ENCODE measurements around the gene RALGPS2. TPM values are rescaled to one million over a fixed set of nuclear protein-coding genes. Genes with fewer than 3 reads are reported as not detected.
A peak's percentile ranks its signal among the peaks of the same experiment; 100 is the strongest.

The RALGPS2 gene
- total RNA-seq, 1 experiment from 2014 or later: 21.4 TPM

DNA sequence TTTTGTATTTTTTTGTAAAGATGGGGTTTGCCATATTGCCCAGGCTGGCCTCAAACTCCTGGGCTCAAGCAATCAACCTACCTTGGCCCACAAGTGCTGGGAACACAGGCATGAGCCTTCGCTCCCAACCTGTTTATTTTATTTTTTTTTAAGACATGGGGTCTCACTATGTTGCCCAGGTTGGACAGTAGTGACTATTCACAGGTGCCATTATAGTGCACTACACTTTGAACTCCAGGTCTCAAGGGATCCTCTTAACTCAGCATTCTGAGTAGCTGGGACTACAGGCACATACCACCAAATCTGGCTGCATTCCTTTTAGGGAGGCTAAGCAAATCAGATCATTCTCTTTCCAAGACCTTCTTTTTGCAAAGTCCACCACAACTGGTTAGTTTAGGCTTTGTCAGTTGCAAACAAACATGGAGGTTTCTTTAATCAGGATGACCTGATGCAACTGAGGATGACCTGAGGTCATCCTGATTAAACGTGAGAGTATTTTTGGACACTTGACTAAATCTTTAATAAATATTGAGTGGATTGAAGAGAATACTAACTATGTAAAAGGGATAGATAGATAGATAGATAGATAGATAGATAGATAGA, 30.0 kb upstream of the RALGPS2 start:
- H3K27me3 ChIP-seq (replicated peaks): no peaks in the 10 kb centered on the region
- 0 out of 2 replicates have a peak, but pooled peaks cover 3% of the 10 kb centered on the region for H3K4me1 ChIP-seq (replicated peaks)
- H3K9me3 ChIP-seq (replicated peaks): no peaks in the 10 kb centered on the region
- no peak for DNase-seq (ENCODE audit: low read depth in 1 of 2, low spot score in 2 of 2)
- no peaks in the 10 kb centered on the region for H3K36me3 ChIP-seq
- no peak overlapping the region for H3K4me3 ChIP-seq
- H3K27ac ChIP-seq: no peak overlapping the region

DNA sequence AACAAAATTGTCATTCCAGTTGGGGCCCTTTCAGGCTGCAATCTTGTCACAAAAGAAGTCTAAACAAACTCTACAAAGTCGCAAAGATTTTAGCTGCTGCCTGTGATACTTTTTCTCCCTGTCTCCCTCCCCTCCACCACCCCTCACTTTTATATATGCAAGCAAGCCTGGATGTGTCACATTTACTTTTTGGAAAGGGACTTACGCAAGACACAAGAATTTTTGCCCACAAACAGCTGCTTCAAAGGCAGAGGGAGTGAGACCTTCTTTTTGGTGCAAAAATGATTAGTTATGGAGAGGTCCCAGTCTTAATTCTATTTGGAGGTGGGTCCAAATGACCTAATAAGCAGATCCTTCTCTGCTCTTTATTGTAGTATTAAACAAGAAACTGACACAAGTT, 22.9 kb upstream of the RALGPS2 start:
- no peak overlapping the region for H3K4me3 ChIP-seq
- no peaks in the 10 kb centered on the region for H3K9me3 ChIP-seq (replicated peaks)
- no peaks in the 10 kb centered on the region for H3K27me3 ChIP-seq (replicated peaks)
- no peak for DNase-seq (ENCODE audit: low read depth in 1 of 2, low spot score in 2 of 2)
- H3K36me3 ChIP-seq: no peaks in the 10 kb centered on the region
- no peaks in the 10 kb centered on the region for H3K4me1 ChIP-seq (replicated peaks)
- no peak overlapping the region for H3K27ac ChIP-seq

DNA sequence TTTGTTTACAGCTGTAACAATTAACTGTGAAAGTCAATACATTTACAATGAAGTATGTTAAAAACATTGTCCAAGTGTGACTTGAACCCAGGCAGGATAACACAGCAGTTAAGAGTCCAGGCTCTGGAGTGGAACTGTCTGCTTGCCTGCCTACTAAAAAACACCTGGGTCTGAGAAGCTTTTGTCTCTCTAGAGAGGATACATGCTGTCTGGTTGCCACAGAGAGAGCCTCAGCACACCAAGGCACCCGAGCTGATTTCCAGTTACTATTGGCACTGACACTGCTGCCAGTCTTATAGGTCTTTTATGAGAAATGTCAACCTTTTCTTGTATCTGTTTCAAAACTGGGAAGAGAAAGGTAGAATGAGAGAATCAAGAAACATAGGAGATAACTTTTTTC, 20.2 kb upstream of the RALGPS2 start:
- Histone ChIP-seq H3K27ac (no peak overlapping the region), H3K36me3 (no peaks in the 10 kb centered on the region), H3K4me1 (replicated peaks) (no peaks in the 10 kb centered on the region), H3K9me3 (replicated peaks) (no peaks in the 10 kb centered on the region), H3K4me3 (no peak overlapping the region), H3K27me3 (replicated peaks) (no peaks in the 10 kb centered on the region)
- no peak for DNase-seq (ENCODE audit: low read depth in 1 of 2, low spot score in 2 of 2)

DNA sequence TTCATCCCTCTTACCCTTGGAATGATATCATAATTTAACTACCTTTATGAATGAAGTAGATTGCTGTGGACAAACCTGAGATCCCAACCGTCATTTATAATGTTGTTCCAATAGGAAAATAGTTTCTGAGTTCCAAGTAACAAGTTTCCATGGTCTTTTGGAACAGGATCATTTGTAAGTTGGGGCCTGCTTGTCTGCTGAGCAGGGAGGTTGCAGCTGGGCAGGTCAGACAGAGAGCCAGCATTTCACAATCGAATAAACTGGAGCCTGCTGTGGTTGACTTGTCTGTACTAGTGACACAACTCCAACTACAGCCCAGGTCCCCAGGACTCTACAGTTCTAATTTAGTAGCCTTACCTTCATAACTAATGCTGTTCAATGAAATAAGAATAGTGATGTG, 18.6 kb upstream of the RALGPS2 start:
- no peaks in the 10 kb centered on the region for H3K36me3 ChIP-seq
- H3K27me3 ChIP-seq (replicated peaks): no peaks in the 10 kb centered on the region
- H3K4me3 ChIP-seq: no peak overlapping the region
- H3K27ac ChIP-seq: no peak overlapping the region
- H3K9me3 ChIP-seq (replicated peaks): no peaks in the 10 kb centered on the region
- no peak for DNase-seq (ENCODE audit: low read depth in 1 of 2, low spot score in 2 of 2)
- no peaks in the 10 kb centered on the region for H3K4me1 ChIP-seq (replicated peaks)

DNA sequence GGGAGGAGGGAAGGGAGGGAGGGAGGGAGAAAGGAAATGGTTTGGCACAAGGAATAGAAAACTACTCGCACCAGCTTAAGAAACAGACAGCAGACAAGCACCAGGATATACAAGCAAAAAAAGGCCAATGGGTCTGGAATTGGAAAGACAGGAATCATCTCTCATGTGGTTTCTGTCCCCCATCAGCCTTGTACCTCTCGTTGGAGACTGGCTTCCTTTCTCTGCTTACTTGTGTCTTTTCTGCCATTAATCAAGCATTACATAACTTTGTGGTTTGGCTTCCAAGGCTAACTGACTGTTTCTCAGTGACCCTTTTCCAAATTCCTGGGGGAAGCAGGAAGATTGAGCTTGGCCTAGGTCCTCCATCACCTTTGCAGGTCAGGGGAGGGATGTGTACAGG, 11.8 kb upstream of the RALGPS2 start:
- no peak for DNase-seq (ENCODE audit: low read depth in 1 of 2, low spot score in 2 of 2)
- no peak overlapping the region for H3K27ac ChIP-seq
- no peaks in the 10 kb centered on the region for H3K27me3 ChIP-seq (replicated peaks)
- H3K36me3 ChIP-seq: no peaks in the 10 kb centered on the region
- no peaks in the 10 kb centered on the region for H3K9me3 ChIP-seq (replicated peaks)
- H3K4me1 ChIP-seq (replicated peaks): no peaks in the 10 kb centered on the region
- no peak overlapping the region for H3K4me3 ChIP-seq

DNA sequence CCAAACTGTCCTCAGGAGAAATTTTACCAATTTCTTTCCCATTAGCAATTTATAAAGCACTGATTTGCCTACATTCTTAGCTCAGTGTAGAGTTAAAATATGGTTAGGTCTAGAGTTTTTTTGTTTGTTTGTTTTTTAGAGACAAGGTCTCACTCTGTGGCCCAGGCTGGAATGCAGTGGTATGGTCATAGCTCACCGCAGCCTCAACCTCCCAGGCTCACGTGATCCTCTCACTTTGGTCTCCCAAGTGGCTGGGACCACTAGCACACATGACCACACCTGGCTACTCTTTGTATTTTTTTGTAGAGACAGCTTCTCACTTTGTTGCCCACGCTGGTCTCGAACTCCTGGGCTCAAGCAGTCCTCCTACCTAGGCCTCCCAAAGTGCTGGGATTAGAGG, 10.6 kb upstream of the RALGPS2 start:
- no peak overlapping the region for H3K4me3 ChIP-seq
- H3K27ac ChIP-seq: no peak overlapping the region
- DNase-seq (ENCODE audit: low read depth in 1 of 2, low spot score in 2 of 2): no peak
- H3K4me1 ChIP-seq (replicated peaks): no peaks in the 10 kb centered on the region
- H3K36me3 ChIP-seq: no peaks in the 10 kb centered on the region
- H3K27me3 ChIP-seq (replicated peaks): no peaks in the 10 kb centered on the region
- H3K9me3 ChIP-seq (replicated peaks): no peaks in the 10 kb centered on the region; the same call in 1 of the 2 replicates

DNA sequence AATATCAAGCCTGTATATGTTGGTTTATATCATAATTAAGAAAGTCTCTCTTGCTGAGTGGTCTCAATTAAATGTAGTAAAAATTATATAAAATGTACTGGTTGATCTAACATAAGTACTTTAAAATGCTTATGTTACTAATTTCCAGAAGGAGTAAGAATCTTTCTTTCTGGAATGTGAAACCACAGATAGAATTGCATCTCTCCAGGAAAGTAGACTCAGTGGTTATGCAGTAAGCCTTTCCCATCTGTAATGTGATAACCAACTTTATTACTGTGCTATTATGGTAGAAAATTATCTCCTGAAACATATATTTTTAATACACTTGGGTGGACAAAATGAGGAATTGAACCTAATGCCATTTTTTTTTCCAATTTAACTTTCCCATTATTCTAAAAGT, 8.9 kb upstream of the RALGPS2 start:
- no peak for DNase-seq (ENCODE audit: low read depth in 1 of 2, low spot score in 2 of 2)
- Histone ChIP-seq H3K4me3 (no peak overlapping the region), H3K9me3 (replicated peaks) (no peaks in the 10 kb centered on the region; the same call in 1 of the 2 replicates), H3K27me3 (replicated peaks) (no peaks in the 10 kb centered on the region), H3K27ac (no peak overlapping the region), H3K36me3 (no peaks in the 10 kb centered on the region), H3K4me1 (replicated peaks) (no peaks in the 10 kb centered on the region)

DNA sequence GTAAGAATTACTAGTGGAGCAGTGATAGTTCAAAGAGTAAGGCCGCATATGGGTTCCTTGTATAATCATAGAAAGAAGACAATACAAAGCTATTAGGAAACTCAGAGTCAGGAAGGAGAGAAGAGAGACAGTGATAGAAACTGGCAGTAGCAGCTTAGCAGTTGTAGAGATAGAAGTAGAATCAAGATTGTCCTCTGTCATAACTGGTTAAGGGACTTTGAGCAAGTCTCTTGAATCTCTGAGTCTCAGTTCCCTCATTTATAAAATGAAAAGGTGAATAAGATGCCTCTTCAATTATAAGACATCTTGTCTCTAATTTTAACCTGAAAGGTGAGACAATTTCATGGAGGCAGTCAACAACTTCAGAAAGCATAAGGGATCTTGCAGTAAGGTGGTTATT, 6.5 kb upstream of the RALGPS2 start:
- Histone ChIP-seq H3K4me3 (no peak overlapping the region), H3K36me3 (no peaks in the 10 kb centered on the region), H3K27me3 (replicated peaks) (no peaks in the 10 kb centered on the region), H3K9me3 (replicated peaks) (no peaks in the 10 kb centered on the region; the same call in 1 of the 2 replicates), H3K27ac (no peak overlapping the region), H3K4me1 (replicated peaks) (no peaks in the 10 kb centered on the region)
- no peak for DNase-seq (ENCODE audit: low read depth in 1 of 2, low spot score in 2 of 2)

DNA sequence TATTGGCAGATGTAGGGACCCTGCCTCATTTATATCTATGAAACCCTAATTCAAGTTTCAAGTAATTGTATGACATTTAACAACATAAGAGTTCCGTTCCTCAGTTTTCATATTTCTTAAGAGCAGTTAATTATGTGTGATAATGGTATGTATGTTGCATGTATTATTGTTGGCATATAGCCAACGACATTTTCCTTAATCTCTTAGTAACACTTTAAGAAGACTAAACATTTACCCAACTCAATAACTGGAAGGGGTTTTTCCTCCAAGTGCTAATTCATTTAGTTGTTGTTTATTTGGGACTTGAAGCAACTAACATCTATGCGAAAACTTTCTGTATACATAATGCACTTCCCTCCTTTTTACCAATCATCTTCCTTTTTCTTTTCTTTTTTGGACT, 1.5 kb upstream of the RALGPS2 start:
- Histone ChIP-seq H3K4me3 (no peak overlapping the region), H3K4me1 (replicated peaks) (peaks cover 17% of the 10 kb centered on the region), H3K27me3 (replicated peaks) (no peaks in the 10 kb centered on the region), H3K27ac (no peak overlapping the region), H3K9me3 (replicated peaks) (no peaks in the 10 kb centered on the region; the same call in 1 of the 2 replicates), H3K36me3 (peaks cover 5% of the 10 kb centered on the region; the same call in 1 of the 2 replicates)
- no peak for DNase-seq (ENCODE audit: low read depth in 1 of 2, low spot score in 2 of 2)

DNA sequence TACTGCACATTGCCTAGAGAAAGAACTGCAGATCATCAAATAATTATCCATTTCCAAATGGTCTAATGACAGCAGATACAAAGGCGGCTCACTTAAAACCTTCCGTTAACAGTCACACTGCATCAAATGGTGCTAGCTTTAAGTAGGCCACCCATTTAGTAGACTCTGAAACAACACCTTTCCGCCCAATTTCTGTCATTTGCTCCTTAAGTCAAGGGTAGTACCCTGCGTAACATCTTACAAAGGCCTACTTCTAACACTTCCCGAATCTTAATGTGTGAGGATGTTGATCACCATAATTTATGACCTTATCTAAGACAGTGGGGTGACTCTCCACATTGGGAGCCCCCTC, 692 bp upstream of the RALGPS2 start:
- H3K4me3 ChIP-seq: peak overlapping the region; percentile 94
- no peak overlapping the region for H3K27ac ChIP-seq
- peaks cover 5% of the 10 kb centered on the region for H3K36me3 ChIP-seq
- H3K4me1 ChIP-seq (replicated peaks): peaks cover 17% of the 10 kb centered on the region
- no peaks in the 10 kb centered on the region for H3K9me3 ChIP-seq (replicated peaks)
- no peaks in the 10 kb centered on the region for H3K27me3 ChIP-seq (replicated peaks)
- no peak for DNase-seq (ENCODE audit: low read depth in 1 of 2, low spot score in 2 of 2)

DNA sequence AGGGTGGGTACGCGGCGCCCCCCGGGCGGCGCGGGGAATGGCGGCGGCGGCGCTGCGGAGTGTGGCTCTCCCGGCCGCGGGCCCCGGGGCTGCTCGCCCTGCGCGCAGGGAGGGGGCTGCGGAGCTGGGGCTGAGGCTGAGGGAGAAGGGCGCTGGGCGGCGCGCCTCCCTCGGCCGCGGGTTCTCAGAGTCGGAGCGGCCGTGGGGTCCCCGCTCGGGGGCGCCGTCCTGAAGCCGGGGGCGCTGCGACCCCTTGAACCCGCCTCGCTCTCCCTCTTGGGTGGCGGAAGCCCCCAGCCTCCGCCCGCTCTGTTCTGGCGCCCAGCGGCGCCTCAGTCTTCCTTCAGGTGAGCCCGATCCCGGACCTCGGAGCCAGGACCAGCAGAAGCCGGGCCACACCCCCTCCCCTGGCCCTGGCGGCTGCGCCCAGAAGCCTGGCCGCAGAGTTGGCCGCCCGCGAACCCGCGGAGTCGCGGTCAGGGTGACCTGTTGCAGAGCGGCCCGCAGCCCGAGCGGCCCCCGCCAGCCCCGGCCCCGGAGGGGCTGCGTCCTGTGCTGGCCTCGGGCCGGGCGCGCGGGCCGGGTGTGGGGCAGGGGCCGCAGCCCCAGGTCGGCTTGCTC, 532 bp downstream of the RALGPS2 start:
- H3K36me3 ChIP-seq: peaks cover 5% of the 10 kb centered on the region
- no peaks in the 10 kb centered on the region for H3K9me3 ChIP-seq (replicated peaks)
- H3K4me1 ChIP-seq (replicated peaks): peaks cover 17% of the 10 kb centered on the region
- no peaks in the 10 kb centered on the region for H3K27me3 ChIP-seq (replicated peaks)
- H3K4me3 ChIP-seq: peak overlapping the region; percentile 94
- peak; percentile 51 for DNase-seq (ENCODE audit: low read depth in 1 of 2, low spot score in 2 of 2)
- H3K27ac ChIP-seq: peak overlapping the region; percentile 22

DNA sequence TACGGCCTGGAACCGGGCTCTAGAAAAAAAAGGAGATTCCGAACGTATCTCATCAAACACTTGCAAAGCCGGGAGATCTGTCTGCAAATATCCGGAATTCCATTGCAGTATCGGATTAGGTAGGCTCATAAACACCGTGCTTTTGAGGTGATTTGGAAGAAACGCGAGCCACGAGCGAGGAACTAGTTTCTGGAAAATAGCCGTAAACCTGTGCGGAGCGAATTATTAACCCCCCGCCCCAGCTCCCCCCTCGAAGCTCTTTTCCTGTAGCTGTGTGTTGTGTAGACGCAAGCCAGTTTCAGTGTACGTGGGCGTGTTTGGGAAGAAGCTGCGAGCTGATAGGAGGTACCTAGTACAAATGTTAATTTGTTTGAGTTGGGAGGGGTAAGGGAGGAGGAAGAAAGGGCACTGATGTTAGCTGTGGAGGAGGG, 1.1 kb downstream of the RALGPS2 start:
- peak overlapping the region; percentile 22 for H3K27ac ChIP-seq
- DNase-seq (ENCODE audit: low read depth in 1 of 2, low spot score in 2 of 2): peak; percentile 56 to 62

DNA sequence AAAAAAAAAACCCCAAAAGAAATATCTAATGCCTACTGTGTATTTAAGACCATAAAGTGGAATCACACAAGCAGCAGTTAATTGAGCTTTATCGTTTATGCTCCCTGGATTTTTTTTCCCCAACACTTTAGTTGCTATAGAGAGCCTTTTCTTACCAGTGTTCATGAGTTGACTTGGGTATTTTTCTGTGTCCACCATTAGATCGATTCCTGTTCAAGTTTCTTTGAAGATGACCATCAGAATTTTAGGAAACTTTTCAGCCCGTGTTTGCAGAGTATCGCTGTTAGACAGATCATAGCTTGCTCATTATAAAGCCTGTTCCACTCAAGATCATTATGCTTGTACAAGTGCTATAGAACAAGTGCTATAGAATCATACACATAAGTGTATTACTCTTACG, 1.5 kb downstream of the RALGPS2 start:
- peaks cover 5% of the 10 kb centered on the region for H3K36me3 ChIP-seq
- H3K27me3 ChIP-seq (replicated peaks): no peaks in the 10 kb centered on the region
- H3K27ac ChIP-seq: no peak overlapping the region
- peaks cover 17% of the 10 kb centered on the region for H3K4me1 ChIP-seq (replicated peaks)
- DNase-seq (ENCODE audit: low read depth in 1 of 2, low spot score in 2 of 2): no peak
- no peaks in the 10 kb centered on the region for H3K9me3 ChIP-seq (replicated peaks)
- H3K4me3 ChIP-seq: peak overlapping the region; percentile 94

More for the DNA sequence above, 1.1 kb downstream of the RALGPS2 start:
- Histone ChIP-seq H3K36me3 (peaks cover 5% of the 10 kb centered on the region), H3K9me3 (replicated peaks) (no peaks in the 10 kb centered on the region), H3K4me3 (peak overlapping the region; percentile 94), H3K4me1 (replicated peaks) (peaks cover 17% of the 10 kb centered on the region), H3K27me3 (replicated peaks) (no peaks in the 10 kb centered on the region)

DNA sequence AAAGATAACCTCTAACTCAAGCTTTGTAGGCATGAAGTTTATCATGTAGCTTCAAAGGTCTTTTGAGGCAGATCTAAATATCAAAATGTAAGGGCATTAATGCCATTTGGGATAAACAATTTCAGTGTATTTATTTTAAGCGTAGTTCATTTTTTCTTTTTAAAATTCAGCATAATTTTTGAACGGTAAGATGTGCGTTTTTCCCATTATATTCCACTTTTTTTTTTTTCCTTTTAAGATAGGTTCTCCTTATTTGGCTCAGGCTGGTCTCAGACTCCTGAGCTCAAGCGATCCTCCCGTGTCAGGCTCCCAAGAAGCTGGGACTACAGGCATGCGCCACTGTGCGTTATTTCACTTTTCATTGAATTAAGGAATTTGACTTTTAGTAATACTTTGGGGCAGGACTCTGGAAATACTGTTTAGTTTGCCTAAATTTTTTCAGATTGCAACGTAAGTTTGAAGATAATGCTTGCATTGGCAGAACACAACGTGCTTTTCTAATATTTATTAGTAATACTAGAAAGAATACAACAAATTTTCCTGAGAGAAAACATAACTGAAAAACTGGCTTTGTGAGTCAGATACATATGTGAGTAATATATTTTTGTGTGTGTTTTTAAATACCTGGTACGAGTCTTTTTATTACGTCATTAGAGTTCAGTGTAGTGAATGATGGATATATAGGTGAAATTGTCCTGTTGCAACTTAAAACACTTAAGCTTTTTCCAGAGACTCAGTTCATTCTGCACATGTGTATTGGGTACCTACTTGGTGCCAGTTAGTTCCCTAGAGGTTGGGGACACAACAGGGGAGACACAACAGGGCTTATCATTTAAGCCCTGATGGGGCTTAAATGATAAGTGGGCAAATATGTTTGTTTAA, 2.2 kb downstream of the RALGPS2 start:
- DNase-seq (ENCODE audit: low read depth in 1 of 2, low spot score in 2 of 2): no peak
- no peaks in the 10 kb centered on the region for H3K27me3 ChIP-seq (replicated peaks)
- peaks cover 5% of the 10 kb centered on the region for H3K36me3 ChIP-seq
- no peaks in the 10 kb centered on the region for H3K9me3 ChIP-seq (replicated peaks)
- H3K27ac ChIP-seq: no peak overlapping the region
- H3K4me3 ChIP-seq: no peak overlapping the region
- peaks cover 17% of the 10 kb centered on the region for H3K4me1 ChIP-seq (replicated peaks)
